Endothelial cell of umbilical vein (primary cell): ENCODE measurements around the gene PEG3.

Source experiments
- CTCF ChIP-seq, 2 donors: IDR thresholded peaks; 1 replicate in 1 of 2; 2 replicates in 1 of 2; pipeline ENCODE4 v1.5.1; 2011; ENCODE audit warnings: low read length in 2 of 2, mild to moderate bottlenecking in 2 of 2, moderate library complexity in 2 of 2, control low read depth in 1 of 2, inconsistent platforms in 1 of 2, low read depth in 1 of 2; ENCODE audit not compliant: insufficient read depth in 1 of 2; ENCODE audit errors: extremely low read depth in 1 of 2
- EZH2 ChIP-seq: IDR thresholded peaks from 2 replicates; pipeline ENCODE4 v1.6.1; 2012; ENCODE audit warnings: borderline replicate concordance, low read depth, mild to moderate bottlenecking, moderate library complexity, low read length, inconsistent platforms; ENCODE audit not compliant: severe bottlenecking
- FOS ChIP-seq: IDR thresholded peaks from 2 replicates; pipeline ENCODE4 v1.6.1; 2011; ENCODE audit warnings: mild to moderate bottlenecking, low read length, moderate library complexity, borderline replicate concordance; ENCODE audit not compliant: insufficient read depth
- GATA2 ChIP-seq: IDR thresholded peaks from 2 replicates; pipeline ENCODE4 v1.7.0; 2011; ENCODE audit warnings: low read depth, mild to moderate bottlenecking, moderate library complexity, mixed read lengths, low read length; ENCODE audit not compliant: insufficient read length, insufficient read depth
- MAX ChIP-seq: IDR thresholded peaks from 2 replicates; pipeline ENCODE4 v1.6.1; 2011; ENCODE audit not compliant: insufficient read depth, insufficient read length
- MYC ChIP-seq: IDR thresholded peaks from one replicate; pipeline ENCODE4 v1.6.1; 2011; ENCODE audit warnings: mild to moderate bottlenecking, low read depth, low read length
- POLR2A ChIP-seq: IDR thresholded peaks from 2 replicates; pipeline ENCODE4 v1.6.1; 2012; ENCODE audit warnings: low read depth, mild to moderate bottlenecking, control low read depth, low read length
- POLR2AphosphoS5 ChIP-seq: IDR thresholded peaks from 2 replicates; pipeline ENCODE4 v1.6.1; 2012; ENCODE audit warnings: low read depth, mild to moderate bottlenecking, control low read depth, low read length, moderate library complexity; ENCODE audit not compliant: insufficient read depth

- no peak for TF ChIP-seq CTCF (IDR thresholded peaks at IDR 0.05; ENCODE audit: extremely low read depth in 1 of 2, insufficient read depth in 1 of 2, low read depth in 1 of 2, low read length in 2 of 2)
- TF ChIP-seq MAX, result no peak
- TF ChIP-seq POLR2AphosphoS5, result no peak
- no peak for TF ChIP-seq MYC
- no peak for TF ChIP-seq POLR2A
- TF ChIP-seq FOS, result no peak
- no peak for TF ChIP-seq EZH2
- TF ChIP-seq GATA2, result no peak
Observed at GRCh38 chr19:56836059-56836458, 4.5 kb downstream of the PEG3 start.
